NCI-H1417 treated with DMSO at 0.1 percent for 48 hours (cell line): ENCODE measurements around the gene KLK4.

Experiments used
- DNase-seq: peaks from one replicate; lab custom pipeline; 2025; lab: John Stamatoyannopoulos, UW

KLK4 gene

GRCh38 chr19:50878851-50879250 lies 32.3 kb downstream of the KLK4 start:
- no peak for DNase-seq

- DNase-seq = no peak
These were observed 33.9 kb downstream of the KLK4 start for GRCh38 chr19:50877338-50877737.

GRCh38 chr19:50876456-50876855 lies 34.7 kb downstream of the KLK4 start:
- DNase-seq = no peak

- DNase-seq = no peak
These were observed 35.3 kb downstream of the KLK4 start for GRCh38 chr19:50875795-50876422.

- no peak for DNase-seq
These were observed 37.0 kb downstream of the KLK4 start for GRCh38 chr19:50874211-50874610.

DNA sequence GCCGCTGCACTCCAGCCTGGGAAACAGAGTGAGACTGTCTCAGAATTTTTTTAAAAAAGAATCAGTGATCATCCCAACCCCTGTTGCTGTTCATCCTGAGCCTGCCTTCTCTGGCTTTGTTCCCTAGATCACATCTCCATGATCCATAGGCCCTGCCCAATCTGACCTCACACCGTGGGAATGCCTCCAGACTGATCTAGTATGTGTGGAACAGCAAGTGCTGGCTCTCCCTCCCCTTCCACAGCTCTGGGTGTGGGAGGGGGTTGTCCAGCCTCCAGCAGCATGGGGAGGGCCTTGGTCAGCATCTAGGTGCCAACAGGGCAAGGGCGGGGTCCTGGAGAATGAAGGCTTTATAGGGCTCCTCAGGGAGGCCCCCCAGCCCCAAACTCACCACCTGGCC lies 38.1 kb downstream of the KLK4 start, which contains the start of gene KLK2:
TSS of gene KLK2 (plus strand) at position 384 of the 400 bp plus-strand sequence. CDS start 35 bp downstream, outside the sequence.
- DNase-seq = no peak

DNA sequence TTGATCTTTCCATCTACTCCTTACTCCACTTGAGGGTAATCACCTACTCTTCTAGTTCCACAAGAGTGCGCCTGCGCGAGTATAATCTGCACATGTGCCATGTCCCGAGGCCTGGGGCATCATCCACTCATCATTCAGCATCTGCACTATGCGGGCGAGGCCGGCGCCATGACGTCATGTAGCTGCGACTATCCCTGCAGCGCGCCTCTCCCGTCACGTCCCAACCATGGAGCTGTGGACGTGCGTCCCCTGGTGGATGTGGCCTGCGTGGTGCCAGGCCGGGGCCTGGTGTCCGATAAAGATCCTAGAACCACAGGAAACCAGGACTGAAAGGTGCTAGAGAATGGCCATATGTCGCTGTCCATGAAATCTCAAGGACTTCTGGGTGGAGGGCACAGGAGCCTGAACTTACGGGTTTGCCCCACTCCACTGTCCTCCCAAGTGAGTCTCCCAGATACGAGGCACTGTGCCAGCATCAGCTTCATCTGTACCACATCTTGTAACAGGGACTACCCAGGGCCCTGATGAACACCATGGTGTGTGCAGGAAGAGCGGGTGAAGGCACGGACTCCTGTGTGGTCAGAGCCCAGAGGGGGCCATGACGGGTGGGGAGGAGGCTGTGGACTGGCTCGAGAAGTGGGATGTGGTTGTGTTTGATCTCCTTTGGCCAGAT lies 40.6 kb downstream of the KLK4 start:
- no peak for DNase-seq

GRCh38 chr19:50869479-50869878 lies 41.7 kb downstream of the KLK4 start:
- no peak for DNase-seq

DNA sequence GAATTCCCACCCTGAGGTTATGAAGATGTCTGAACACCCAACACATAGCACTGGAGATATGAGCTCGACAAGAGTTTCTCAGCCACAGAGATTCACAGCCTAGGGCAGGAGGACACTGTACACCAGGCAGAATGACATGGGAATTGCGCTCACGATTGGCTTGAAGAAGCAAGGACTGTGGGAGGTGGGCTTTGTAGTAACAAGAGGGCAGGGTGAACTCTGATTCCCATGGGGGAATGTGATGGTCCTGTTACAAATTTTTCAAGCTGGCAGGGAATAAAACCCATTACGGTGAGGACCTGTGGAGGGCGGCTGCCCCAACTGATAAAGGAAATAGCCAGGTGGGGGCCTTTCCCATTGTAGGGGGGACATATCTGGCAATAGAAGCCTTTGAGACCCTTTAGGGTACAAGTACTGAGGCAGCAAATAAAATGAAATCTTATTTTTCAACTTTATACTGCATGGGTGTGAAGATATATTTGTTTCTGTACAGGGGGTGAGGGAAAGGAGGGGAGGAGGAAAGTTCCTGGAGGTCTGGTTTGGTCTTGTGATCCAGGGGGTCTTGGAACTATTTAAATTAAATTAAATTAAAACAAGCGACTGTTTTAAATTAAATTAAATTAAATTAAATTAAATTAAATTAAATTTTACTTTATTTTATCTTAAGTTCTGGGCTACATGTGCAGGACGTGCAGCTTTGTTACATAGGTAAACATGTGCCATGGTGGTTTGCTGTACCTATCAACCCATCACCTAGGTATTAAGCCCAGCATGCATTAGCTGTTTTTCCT lies 49.5 kb downstream of the KLK4 start:
- no peak for DNase-seq

DNA sequence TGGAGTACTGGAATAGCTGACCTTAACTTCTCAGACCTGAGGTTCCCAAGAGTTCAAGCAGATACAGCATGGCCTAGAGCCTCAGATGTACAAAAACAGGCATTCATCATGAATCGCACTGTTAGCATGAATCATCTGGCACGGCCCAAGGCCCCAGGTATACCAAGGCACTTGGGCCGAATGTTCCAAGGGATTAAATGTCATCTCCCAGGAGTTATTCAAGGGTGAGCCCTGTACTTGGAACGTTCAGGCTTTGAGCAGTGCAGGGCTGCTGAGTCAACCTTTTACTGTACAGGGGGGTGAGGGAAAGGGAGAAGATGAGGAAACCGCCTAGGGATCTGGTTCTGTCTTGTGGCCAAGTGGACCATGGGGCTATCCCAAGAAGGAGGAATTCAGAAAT lies 50.2 kb downstream of the KLK4 start:
- no peak for DNase-seq

GRCh38 chr19:50859849-50860248 lies 51.3 kb downstream of the KLK4 start:
- DNase-seq = no peak

- DNase-seq = peak; percentile 47
These were observed 52.3 kb downstream of the KLK4 start for GRCh38 chr19:50858886-50859285.

- DNase-seq = no peak
These were observed 53.8 kb downstream of the KLK4 start for GRCh38 chr19:50857366-50857765.
